Panc1 (cell line): ENCODE data around the gene SLC25A39.

Experiments
- POLR2AphosphoS5 ChIP-seq: IDR thresholded peaks from 2 replicates; pipeline ENCODE4 v1.6.1; 2012; ENCODE audit warnings: mild to moderate bottlenecking, low read depth, low read length, moderate library complexity
- REST ChIP-seq, 2 experiments: IDR thresholded peaks; 2 replicates each; pipeline ENCODE4 v1.6.1; 2011 to 2012; ENCODE audit warnings: low read depth in 2 of 2, control low read depth in 1 of 2, low read length in 1 of 2, mild to moderate bottlenecking in 1 of 2, moderate library complexity in 1 of 2; ENCODE audit not compliant: insufficient read depth in 1 of 2
- SIN3A ChIP-seq: IDR thresholded peaks from 2 replicates; pipeline ENCODE4 v1.6.1; 2012; ENCODE audit warnings: low read depth, mild to moderate bottlenecking, low read length, moderate library complexity, borderline replicate concordance; ENCODE audit not compliant: insufficient read depth
- TF ChIP-seq, protein P1 (sequence below): fragments of 450-650 bp; IDR thresholded peaks from 2 replicates; pipeline ENCODE4 v1.5.1; 2017; ENCODE audit warnings: mild to moderate bottlenecking

- TF ChIP-seq, protein P1, sequence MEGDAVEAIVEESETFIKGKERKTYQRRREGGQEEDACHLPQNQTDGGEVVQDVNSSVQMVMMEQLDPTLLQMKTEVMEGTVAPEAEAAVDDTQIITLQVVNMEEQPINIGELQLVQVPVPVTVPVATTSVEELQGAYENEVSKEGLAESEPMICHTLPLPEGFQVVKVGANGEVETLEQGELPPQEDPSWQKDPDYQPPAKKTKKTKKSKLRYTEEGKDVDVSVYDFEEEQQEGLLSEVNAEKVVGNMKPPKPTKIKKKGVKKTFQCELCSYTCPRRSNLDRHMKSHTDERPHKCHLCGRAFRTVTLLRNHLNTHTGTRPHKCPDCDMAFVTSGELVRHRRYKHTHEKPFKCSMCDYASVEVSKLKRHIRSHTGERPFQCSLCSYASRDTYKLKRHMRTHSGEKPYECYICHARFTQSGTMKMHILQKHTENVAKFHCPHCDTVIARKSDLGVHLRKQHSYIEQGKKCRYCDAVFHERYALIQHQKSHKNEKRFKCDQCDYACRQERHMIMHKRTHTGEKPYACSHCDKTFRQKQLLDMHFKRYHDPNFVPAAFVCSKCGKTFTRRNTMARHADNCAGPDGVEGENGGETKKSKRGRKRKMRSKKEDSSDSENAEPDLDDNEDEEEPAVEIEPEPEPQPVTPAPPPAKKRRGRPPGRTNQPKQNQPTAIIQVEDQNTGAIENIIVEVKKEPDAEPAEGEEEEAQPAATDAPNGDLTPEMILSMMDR: no peak
- no peak for TF ChIP-seq SIN3A
- no peak for TF ChIP-seq POLR2AphosphoS5
- TF ChIP-seq REST (IDR thresholded peaks at IDR 0.05; ENCODE audit: insufficient read depth in 1 of 2, low read depth in 2 of 2, low read length in 1 of 2): no peak
These were observed 24.4 kb upstream of the SLC25A39 start for GRCh38 chr17:44348988-44349364.
